ENCODE measurements around the gene RIMBP3C.
"Not testable (repeated sequence)": the region's sequence is repeated elsewhere in the genome, so short reads cannot be mapped to it uniquely, and the experiment has no call there.

The RIMBP3C gene

DNA sequence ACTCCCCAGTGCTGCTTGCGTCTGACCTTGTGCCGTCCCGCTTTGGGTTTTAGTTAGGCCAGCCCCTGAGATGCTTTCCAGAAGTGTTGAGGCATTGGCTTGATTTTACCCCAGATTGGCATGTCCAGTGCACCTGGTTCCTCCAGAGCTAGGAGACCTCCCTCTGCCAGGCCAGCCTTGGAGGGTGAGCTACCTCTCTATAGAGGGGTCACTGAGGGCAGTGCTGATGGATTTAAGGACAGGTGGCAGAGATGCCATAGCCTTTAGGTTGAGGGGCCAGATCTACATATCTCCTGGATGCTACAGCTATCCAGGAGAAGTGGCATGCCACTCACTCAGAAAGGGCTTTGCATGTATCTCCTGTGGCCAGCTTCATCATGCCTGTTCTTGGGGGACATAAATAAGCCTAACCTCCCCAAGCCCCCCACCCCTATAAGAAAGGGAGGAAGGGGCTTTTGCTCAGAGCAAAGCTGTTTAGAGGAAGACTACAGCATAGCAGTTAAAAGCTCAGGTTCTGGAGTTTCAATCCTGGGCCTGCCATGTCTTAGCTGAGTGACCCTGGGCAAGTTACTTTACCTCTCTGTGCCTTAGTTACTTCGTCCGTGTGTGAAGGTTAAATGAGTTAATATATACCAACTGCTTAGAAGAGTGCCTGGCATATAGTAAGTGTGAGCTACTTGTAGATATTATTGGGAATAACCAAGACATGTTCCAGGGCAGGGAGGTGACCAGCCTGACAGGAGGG lies 22.7 kb upstream of the RIMBP3C start:
- no peak for DNase-seq (ENCODE audit: low spot score)

DNA sequence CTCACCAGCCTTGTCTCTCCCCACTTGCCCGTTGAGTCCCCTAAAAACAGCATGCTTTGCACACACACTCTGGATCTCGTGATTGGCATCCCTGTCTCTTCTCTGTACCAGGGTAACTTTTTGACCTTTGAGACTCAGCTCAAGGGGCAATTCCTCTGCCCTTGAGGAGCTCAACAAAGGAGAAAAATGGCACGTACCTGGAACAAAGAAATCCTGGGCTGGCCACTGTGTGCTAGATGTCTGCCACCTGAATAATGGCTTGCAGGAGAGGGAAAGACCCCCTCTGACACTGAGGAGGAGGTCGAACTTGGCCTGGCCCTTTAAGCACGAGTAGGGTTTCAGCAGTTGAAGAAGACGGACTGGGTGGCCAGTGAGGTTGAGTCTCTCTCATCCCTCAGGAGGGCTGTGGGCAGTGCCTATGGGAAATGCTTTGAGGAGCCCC lies 22.1 kb upstream of the RIMBP3C start:
- DNase-seq (ENCODE audit: low spot score) = no peak

DNA sequence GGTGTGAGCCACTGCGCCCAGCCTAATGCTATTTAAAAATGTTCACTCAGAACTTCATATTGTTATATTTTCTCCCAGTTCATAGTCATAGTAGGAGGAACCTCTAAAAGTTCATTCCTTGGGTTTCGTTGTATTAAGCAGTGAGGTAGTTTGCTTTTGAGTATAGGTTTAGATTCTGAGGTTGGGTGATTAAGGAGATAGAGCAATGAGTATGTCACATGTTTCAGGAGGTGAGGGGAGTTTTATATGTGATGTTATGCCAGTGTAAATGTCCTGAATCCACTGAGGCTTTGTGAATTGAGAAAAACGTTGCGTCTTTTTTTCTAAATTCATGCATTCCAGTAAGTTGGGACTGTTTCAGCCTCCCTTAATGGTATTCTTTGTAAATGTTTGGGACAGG lies 20.4 kb upstream of the RIMBP3C start:
- DNase-seq (ENCODE audit: low spot score) = no peak

GRCh38 chr22:21570398-21570797 lies 19.1 kb upstream of the RIMBP3C start:
- DNase-seq (ENCODE audit: low spot score) = no peak

GRCh38 chr22:21569459-21570170 lies 18.4 kb upstream of the RIMBP3C start:
- no peak for DNase-seq (ENCODE audit: low spot score)

GRCh38 chr22:21569076-21569427 lies 17.8 kb upstream of the RIMBP3C start:
- not testable (repeated sequence) for DNase-seq (ENCODE audit: low spot score)

DNA sequence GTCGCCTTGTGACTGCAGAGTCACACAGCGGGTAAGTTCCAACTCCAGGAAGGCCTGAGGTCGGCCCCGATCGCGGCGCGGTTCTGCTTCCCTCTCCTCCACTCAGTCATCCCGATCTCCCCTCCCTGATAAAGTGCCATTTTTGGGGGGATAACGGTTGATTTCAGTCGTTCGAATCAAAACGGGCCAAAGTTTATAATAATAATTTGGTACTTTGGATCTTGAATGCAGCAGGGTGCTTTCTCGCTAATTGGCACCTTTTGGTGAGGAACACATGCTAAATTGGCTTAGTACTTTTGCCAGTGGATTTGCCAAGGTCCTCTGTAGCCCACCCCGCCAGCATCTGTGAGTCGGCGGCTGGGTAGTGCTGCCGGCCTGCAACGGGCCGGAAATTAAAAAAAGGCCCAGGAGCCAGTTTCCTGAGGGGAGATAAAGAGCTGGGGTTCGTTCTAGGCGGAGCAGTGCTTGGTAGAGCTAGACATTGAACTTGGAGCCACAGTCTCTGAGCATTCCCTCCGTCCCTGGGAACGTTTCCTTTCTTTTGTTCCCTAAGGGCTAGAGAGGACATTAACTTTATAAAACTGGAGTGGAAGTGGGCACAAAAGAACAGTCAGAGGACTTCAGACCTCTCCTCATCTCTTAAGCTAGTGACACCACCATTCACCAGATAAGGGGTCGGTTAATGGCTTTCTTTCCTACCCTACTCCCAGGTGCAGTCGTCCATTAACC lies 17.2 kb upstream of the RIMBP3C start:
- no peak for DNase-seq (ENCODE audit: low spot score)

DNA sequence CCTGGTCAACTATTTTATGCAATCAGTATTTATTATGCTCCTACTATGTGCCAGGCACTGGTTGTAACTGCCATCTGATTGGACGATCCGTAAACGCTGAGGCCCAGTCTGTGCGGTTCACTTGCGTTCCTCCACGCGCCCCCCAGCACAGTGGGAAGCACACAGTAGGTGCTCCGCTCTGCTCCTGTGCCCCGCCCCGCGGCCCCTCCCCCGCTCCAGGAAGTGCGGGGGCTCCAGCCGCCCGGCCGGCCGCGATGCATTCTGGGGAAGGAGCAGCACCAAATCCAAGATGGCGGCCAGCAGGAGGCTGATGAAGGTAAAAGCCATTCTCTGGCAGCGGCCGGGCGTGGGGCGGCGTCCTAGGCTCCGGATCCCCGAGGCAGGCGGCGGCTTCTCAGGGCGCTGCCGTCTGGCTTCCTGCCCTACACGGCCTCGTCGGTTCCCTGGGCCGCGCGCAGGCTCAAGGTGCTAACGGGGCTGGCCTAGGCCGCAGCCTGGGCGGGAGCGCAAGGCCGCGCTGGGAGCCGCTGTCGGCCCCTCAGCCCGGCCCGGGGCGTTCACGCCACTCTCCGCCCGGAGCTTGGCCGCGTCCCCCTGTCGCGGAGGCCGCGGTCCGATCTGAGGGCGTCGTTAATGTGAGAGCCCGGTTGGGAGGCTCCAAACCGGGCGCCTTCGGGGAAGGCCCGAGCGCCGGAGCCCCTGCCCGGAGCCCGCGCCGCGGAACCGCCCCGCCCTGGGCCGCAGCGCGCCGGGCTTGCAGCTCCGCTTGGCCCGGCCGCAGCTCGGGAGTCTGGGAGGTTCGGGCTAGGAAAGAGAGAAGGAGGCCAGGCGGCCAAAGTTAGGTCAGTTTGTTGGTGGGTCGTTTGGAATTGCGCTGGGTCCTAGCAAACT lies 16.4 kb upstream of the RIMBP3C start, which contains the start of gene UBE2L3:
Gene UBE2L3, plus strand, starts transcription at position 259 of the 891 bp plus-strand sequence. Its CDS starts 31 bp downstream, at position 290.
- peak; percentile 81 for DNase-seq (ENCODE audit: low spot score)

GRCh38 chr22:21564411-21564810 lies 13.2 kb upstream of the RIMBP3C start:
- no peak for DNase-seq (ENCODE audit: low spot score)

DNA sequence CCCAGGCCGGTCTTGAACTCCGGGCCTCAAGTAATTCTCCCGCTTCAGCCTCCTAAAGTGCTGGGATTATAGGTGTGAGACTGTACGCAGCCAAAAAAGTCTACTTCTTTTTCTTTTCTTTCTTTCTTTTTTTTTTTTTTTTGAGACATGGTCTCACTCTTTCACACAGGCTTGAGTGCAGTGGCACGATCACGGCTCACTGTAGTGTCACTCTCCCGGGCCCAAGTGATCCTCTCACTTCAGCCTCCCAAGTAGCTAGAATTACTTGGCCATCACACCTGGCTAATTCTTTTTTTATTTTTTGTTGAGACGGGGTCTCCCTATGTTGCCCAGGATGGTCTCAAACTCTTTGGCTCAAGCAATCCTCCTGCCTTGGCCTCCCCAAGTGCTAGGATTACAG lies 12.7 kb upstream of the RIMBP3C start:
- DNase-seq (ENCODE audit: low spot score) = no peak

GRCh38 chr22:21560657-21561056 lies 9.4 kb upstream of the RIMBP3C start:
- not testable (repeated sequence) for DNase-seq (ENCODE audit: low spot score)

- not testable (repeated sequence) for DNase-seq (ENCODE audit: low spot score)
Observed at GRCh38 chr22:21559345-21560125, 8.3 kb upstream of the RIMBP3C start.

- not testable (repeated sequence) for DNase-seq (ENCODE audit: low spot score)
Observed at GRCh38 chr22:21550678-21551047, 598 bp downstream of the RIMBP3C start.

DNA sequence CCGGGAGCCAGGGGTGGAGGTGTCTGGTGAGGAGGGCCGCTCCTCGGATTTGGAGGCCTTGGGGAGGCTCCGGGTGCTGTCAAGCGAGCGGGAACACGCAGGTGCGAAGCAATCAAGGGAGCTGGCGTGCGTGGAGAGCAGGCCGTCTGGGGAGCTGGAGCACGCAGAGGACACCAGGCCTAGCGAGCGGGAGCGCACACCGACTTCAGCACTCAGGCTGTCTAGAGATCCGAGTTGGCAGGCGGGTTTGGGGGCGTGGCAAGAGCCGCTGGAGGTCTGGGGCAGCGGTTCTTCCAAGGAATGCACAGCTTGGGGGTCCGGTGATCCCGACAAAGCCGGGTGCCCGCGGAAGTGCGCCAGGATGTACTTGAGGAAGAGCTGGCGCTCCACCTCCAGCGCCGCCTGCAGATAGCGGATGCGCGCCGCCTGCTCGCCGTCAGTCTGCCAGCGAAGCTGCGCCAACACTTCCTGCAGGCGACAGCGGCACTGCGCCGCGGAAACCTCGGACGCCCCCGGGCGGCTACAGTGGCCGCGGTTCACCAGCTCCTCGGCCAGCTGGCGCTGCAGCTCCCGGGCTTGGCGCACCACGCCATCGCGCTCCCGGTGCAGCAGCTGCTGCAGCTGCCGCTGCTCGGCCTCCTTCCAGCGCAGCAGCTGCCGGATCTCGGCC lies 1.1 kb downstream of the RIMBP3C start:
- DNase-seq (ENCODE audit: low spot score) = not testable (repeated sequence)

DNA sequence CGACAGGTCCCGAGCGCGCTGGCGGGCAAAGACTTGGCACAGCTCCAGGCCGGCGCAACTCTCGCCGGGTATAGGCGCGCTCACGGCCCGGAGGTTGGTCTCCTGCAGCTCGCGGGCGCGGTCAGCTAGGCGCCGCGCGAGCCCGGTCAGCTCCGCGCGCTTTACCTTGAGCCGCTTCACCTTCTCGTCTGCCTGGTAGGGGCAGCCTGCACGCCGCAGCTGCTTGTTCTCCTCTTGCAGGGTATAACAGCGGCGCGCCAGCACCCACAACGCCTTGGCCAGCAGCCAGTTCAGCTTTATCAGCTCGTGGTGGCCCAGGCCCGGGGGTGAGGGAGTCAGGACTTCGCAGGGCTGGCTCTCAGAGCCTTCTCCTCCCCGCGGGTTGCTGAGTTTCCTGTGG lies 1.7 kb downstream of the RIMBP3C start:
- DNase-seq (ENCODE audit: low spot score) = not testable (repeated sequence)

DNA sequence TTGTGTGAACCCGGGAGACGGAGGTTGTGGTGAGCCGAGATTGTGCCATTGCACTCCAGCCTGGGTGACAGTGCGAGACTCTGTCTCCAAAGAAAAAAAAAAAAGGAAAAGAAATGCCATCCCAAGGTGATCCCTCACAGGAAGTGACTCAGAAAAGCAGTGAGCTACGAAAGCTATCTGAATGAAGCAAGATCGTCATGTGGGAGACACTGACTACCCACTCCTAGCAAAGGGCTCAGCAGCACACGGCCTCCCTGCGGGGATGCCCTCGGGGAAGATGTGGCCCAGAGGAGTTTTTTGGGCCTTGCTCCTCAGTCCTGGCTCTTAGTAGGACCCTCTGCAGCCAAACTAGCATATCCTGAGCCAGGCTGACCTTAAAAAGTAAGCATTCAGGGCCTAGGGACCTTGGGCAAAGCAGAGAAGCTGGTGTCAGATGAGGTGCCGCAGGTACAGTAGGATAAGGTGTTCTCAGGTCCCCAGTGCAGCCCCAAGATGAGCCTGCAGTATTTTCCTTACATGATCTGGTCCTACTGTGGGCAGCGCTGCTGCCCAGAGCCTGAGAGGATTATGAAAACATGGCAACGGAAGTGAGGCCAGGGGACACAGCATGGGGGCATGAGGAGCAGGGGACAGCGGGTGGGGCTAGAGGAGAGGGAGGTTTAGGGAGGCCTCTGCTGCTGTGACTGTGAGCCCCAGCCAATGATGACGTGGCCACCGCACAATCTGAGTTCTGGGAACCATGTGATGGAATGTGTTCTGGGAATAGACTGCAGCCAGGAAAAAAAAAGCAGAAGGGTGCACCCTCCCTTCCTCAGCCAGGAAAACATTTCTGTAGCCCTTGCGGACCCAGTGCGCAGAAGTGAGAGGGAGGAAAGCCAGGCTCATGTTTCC lies 6.6 kb downstream of the RIMBP3C start:
- not testable (repeated sequence) for DNase-seq (ENCODE audit: low spot score)

GRCh38 chr22:21539862-21540261 lies 11.4 kb downstream of the RIMBP3C start:
- not testable (repeated sequence) for DNase-seq (ENCODE audit: low spot score)

DNA sequence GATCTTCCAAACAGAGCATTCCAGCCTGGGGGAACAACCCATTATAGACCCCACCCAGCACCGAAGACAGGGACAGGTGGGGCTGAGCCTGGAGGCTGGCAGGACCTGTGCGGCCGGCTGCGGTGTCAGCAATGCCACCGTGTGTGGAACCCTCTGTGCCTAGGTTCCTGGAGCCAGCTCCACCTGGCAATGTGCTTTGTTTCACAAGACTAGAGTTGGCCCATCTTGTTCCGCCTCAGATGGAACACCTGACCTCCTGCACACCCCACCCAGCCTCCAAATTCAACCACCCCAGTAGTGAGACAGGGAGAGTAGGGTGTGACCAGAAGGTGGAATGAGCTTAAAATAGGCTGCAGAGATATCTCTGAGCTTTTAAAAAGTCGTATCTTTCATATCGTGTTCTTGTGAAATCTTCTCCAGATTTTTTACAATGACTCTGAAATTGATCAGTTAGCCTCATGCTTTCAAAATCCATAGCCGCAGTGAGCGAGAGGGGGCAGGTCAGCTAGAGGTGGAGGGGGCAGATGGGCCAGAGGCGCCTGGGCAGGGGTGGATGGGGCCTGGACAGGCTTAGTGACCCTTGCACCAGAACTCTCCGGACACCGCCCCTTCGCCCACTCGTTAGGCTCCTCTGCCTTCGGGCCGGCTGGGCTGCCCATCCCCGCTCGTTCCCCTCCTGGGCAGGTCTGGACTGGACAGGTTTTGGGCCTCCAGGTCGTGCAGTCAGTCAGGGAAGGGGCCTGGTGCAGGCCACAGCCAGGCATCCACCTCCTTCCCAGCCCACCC lies 18.2 kb downstream of the RIMBP3C start:
- not testable (repeated sequence) for DNase-seq (ENCODE audit: low spot score)

Measured in LoVo (cell line).